Neural cell (in vitro differentiated cells): ENCODE results near the gene NCOR1.

Experiments used
- EP300 ChIP-seq: fragments of 450-650 bp; conservative IDR thresholded peaks from 2 replicates; pipeline ENCODE4 v1.6.1; 2014; ENCODE audit warnings: antibody characterized with exemption, mild to moderate bottlenecking, moderate library complexity; ENCODE audit not compliant: poor library complexity, severe bottlenecking
- EZH2 ChIP-seq: fragments of 200-600, 300-800 bp; shearing (Covaris generic), sonication (generic); IDR thresholded peaks from 2 replicates; pipeline ENCODE4 v1.6.1; 2014; ENCODE audit warnings: antibody characterized with exemption, low read length, borderline replicate concordance, mild to moderate bottlenecking; ENCODE audit not compliant: insufficient read depth, poor library complexity, severe bottlenecking
- REST ChIP-seq: IDR thresholded peaks from 2 replicates; pipeline ENCODE4 v1.6.1; 2012; ENCODE audit warnings: borderline replicate concordance
- SMC3 ChIP-seq: fragments of 450-650 bp; conservative IDR thresholded peaks from 2 replicates; pipeline ENCODE4 v1.6.1; 2014; ENCODE audit warnings: antibody characterized with exemption, mild to moderate bottlenecking, moderate library complexity; ENCODE audit not compliant: poor library complexity
- TF ChIP-seq, protein P1 (sequence below): fragments of 450-650 bp; IDR thresholded peaks from 2 replicates; pipeline ENCODE4 v1.5.1; 2014; ENCODE audit warnings: antibody characterized with exemption, mild to moderate bottlenecking, moderate library complexity; ENCODE audit not compliant: poor library complexity, severe bottlenecking

DNA sequence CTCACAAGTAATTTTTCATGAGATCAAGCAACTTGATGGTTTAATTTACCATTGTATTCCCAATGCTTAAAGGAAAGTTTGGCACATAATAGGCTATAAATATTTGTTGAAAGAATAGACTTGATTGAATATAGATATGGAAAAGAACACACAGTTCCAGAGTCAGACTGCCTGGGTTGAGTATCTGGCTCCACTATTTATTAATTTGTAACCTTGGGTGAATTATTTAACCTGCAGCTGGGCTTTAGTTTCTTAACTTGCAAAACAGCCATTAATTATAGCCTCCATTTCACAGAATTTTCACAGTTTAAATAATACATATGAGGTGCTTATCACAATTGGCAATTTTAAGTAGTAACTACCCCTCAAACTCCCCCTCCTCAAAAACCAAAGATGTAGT, 73.6 kb downstream of the NCOR1 start:
- TF ChIP-seq REST (no peak), EZH2 (no peak), SMC3 (no peak), EP300 (no peak)
- TF ChIP-seq, protein P1, sequence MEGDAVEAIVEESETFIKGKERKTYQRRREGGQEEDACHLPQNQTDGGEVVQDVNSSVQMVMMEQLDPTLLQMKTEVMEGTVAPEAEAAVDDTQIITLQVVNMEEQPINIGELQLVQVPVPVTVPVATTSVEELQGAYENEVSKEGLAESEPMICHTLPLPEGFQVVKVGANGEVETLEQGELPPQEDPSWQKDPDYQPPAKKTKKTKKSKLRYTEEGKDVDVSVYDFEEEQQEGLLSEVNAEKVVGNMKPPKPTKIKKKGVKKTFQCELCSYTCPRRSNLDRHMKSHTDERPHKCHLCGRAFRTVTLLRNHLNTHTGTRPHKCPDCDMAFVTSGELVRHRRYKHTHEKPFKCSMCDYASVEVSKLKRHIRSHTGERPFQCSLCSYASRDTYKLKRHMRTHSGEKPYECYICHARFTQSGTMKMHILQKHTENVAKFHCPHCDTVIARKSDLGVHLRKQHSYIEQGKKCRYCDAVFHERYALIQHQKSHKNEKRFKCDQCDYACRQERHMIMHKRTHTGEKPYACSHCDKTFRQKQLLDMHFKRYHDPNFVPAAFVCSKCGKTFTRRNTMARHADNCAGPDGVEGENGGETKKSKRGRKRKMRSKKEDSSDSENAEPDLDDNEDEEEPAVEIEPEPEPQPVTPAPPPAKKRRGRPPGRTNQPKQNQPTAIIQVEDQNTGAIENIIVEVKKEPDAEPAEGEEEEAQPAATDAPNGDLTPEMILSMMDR = no peak
